COLO668 (cell line): ENCODE measurements around the gene TFF2.

Experiments used
- DNase-seq: peaks from one replicate; lab custom pipeline; 2025; ENCODE audit not compliant: unreplicated experiment; lab: John Stamatoyannopoulos, UW

The TFF2 gene

GRCh38 chr21:42366292-42367010 is 15.7 kb upstream of the TFF2 start, which contains the start of gene TFF1:
Gene TFF1, minus strand, starts transcription at chr21:42366535. Its CDS starts 40 bp downstream, at chr21:42366495.
- peak; percentile 37 for DNase-seq

DNA sequence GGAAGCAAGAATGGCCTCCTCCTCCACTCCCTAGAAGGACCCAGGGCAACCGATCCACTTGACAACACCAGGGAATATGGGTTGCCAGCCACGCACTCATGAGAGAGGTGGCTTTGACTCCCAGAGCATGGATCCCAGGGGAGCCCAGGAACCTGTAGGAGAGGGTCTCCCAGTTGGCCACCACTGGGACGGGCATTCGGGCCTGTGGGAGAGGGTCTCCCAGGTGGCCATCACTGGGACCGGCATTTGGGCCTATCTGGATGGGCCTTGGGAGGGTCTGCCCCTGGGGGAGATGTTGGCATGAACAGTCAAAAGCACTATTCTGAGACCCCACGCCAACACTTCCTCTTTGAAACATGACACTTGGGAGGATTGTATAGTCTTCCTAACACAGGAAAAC is 15.0 kb upstream of the TFF2 start:
- DNase-seq: no peak

DNA sequence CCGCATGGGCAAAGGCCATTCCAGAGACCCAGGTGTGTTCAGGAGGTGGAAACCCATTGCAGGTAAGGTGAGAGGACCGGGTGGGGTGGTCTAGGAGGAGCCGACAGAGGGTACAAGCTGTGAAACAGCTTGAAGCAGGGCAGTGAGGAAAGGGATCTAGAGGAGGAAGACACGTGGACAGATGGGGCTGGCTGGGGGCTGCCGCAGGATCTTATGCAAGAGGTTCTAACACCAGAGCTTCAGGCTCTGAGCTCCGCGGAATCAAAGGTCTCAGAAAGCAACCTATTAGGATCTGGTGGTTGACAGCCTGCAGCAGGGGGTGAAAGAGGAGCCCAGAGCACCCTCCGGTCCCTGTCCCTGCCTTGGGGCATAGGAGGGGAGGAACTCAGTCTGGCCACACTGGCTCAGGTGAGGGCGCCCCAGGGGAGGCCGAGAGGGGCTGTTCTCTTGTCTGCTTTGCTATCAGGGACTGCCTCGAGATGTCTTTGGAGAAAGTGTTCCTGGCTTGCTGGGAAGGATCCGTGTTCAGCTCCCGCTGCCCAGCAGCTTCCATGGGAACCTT is 13.6 kb upstream of the TFF2 start:
- DNase-seq: no peak

DNA sequence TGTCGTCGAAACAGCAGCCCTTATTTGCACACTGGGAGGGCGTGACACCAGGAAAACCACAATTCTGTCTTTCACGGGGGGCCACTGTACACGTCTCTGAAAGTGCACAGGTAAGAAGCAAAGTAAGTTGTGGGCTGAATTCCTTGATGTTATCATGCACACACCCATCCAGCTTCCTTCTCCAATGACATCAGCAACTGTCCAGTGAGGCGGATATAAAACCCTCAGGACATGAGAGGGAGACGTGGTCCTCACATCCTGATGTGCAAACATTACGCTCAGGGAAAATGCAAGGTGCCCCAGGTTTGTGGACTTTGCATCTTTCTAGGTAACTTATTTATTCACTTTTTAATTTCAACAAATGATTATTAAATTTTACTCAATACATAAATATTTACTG is 12.5 kb upstream of the TFF2 start:
- no peak for DNase-seq

- DNase-seq: no peak
Observed at GRCh38 chr21:42362700-42363099, 11.9 kb upstream of the TFF2 start.

- DNase-seq: no peak
Observed at GRCh38 chr21:42362198-42362597, 11.4 kb upstream of the TFF2 start.

DNA sequence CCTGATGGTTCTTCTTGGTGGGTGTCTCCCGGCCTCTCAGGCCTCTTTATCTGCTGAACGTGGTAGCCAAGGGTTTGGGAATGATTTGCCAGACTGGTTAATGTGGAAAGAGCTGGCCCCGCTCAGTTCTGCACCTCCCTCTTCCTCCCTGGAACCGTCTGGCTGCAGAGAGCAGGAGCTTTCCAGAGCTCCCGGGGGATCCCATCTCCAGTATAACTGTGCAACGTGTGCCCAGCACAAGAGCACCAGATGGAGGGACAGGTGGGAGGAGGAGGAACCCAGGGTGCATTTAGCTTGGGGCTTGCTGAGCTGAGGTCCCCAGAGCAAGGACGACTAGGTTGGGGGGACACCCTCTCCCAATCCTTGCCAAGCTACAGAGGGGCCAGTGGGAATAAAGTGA is 10.5 kb upstream of the TFF2 start:
- DNase-seq: no peak

DNA sequence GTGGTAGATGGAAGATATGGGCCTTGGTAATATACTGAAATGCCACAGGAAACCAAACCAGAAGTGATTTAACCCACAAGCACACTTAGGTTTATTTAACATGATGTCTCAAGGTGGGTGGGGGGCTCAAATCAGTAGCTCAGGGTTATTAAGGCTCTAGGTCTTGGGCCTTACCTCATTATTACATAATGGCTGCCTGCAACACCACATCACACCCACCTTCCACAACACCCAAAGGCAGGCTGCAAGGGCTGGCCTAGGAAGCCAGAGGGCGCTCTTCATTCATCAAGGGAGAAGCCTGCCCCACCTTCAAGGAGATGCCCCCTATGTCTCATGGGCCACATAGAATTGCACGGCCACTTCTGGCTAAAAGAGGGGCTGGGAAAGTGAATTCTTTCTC is 9.5 kb upstream of the TFF2 start:
- no peak for DNase-seq

DNA sequence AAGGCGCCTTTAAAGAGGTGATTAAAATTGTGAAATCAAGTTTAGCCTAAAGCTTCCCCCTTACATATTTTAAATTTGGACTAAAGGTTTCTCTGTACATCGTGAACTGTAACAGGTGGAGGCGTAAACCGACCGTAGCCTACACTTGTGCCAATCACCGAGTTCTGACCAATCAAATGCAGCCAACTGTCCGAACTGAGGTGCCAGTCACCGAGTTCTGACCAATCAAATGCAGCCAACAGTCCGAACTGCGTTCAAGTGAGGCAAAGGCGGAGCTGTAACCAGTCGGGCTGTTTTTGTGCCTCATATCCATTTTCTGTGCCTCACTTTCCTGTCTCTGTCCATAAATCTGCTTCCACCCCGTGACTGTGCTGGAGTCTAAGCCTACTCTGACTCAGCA is 8.1 kb upstream of the TFF2 start:
- no peak for DNase-seq

DNA sequence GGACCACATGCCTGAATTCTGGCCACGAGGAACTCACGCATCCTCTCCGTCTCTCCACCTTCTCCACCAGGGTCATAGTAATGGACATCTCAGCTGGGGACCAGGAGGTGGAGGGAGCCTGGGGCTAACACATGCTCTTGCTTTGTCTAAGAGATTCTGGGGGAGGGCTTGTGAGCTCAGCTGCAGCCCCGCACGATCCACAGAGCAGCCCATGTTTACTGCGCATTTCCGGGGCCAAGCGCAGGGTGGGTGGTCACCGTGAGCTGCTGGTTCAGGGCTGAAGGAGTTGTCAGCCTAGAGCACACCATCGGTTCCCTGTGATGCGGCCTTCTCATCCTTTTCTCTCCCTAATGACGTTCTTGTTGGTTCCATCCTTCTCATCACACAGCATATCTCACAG is 7.5 kb upstream of the TFF2 start:
- DNase-seq: no peak

- DNase-seq: no peak
Observed at GRCh38 chr21:42357307-42357706, 6.5 kb upstream of the TFF2 start.

DNA sequence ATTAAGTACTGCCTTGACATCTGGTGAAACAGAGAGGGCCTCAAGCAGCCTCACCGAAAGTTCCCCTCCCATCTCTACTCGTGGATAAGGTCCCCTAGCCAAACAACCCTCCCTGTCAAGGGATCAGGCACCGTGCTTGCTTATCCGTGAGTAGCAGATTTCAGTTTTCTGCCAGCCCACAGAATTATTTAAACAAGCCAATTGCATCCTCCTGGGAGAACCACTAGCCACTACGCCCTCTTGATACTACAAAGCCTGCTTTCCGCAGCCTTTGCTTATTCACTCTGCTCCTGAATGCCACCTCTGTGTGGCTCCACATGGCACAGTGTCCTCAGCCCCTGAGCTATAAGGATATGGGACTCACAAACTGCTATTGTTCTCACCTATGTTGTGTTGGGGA is 5.9 kb upstream of the TFF2 start:
- DNase-seq: no peak

GRCh38 chr21:42356046-42356445 is 5.3 kb upstream of the TFF2 start:
- no peak for DNase-seq

DNA sequence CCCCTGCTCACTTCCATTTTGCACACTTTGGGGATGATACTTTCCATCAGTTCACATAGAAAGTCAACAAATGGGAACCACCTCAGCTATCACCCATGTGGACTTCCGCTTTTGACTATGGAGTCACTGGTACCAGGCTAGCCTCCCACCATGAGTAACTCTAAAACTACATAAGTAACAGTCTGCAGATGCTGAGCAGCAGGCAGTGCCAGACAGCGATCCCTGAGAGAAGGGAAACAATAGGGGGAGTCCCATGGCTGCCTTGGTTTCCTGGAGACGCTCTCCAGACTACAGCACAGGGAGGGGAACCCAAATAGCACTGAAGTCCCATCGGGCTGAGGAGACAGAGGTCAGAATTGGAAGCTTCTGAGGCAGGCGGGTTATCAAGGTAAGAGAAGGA is 2.8 kb upstream of the TFF2 start:
- no peak for DNase-seq

- no peak for DNase-seq
Observed at GRCh38 chr21:42352441-42353095, 1.8 kb upstream of the TFF2 start.

DNA sequence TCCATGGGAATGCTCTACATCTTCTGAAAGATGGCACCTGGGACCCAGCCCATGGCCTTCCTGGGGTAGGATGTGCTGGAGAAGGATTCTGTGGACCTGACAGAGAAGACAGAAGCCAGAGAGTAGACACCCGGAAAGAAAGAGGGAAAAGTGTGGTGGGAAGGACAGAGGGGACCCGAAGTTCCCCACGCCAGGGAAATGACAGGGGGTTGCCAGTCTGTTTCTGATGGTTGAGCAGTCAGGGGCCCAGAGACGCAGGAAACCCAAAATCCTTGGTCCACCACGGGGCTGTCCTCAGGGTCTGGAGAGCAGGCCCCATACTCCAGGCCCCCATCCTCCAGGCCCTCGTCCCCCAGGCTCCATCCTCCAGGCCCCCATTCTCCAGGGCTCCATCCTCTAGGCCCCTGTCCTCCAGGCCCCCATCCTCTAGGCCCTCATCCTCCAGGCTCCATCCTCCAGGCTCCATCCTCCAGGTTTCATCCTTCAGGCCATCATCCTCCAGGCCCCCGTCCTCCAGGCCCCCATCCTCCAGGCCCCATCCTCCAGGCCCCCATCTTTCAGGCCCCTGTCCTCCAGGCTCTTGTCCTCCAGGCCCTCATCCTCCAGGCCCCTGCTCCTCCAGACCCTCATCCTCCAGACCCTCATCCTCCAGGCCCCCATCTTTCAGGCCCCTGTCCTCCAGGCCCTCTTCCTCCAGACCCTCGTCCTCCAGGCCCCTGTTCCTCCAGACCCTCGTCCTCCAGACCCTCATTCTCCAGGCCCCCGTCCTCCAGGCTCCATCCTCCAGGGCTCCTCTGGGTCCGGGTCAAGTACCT is 1.0 kb upstream of the TFF2 start:
- no peak for DNase-seq

DNA sequence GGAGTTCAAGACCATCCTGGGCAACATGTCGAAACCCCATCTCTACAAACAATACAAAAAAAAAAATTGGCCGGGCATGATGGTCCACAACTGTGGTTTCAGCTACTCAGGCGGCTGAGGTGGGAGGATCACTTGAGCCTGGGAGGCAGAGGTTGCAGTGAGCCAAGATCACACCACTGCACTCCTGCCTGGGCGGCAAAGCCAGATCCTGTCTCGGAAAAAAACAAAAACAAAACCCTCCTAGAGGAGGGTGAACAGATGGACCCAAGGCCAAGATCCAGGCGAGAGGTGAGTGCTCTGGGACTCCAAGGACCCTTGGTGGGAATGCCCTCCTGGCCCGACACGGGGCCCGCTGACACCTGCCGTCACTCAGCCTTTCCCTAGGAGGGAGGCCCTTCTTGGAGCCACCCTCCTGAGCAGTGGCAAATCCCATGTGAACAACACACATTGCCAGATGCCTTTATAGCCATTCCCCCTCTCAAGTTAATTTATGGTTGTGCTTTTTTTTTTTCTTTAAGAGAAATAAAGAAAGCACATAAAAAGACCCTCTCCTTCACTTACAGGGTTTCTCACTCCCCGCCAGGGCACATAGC is 380 bp downstream of the TFF2 start:
- no peak for DNase-seq

GRCh38 chr21:42349420-42350317 is 1.1 kb downstream of the TFF2 start:
- no peak for DNase-seq

DNA sequence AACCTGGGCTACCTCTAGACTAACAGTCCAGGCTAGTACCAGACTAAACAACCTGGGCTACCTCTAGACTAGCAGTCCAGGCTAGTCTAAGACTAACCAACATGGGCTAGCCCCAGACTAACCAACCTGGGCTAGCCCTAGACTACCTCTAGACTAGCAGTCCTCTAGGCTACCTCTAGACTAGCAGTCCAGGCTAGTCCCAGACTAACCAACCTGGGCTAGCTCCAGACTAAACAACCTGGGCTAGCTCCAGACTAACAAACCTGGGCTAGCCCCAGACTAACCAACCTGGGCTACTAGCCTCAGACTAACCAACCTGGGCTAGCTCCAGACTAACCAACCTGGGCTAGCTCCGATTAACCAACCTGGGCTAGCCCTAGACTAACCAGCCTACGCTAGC is 2.0 kb downstream of the TFF2 start:
- no peak for DNase-seq

GRCh38 chr21:42347601-42348327 is 3.0 kb downstream of the TFF2 start:
- no peak for DNase-seq
